Measurements from ENCODE around the gene RNF220.
"Not testable (repeated sequence)": the region's sequence is repeated elsewhere in the genome, so short reads cannot be mapped to it uniquely, and the experiment has no call there.

RNF220 gene

DNA sequence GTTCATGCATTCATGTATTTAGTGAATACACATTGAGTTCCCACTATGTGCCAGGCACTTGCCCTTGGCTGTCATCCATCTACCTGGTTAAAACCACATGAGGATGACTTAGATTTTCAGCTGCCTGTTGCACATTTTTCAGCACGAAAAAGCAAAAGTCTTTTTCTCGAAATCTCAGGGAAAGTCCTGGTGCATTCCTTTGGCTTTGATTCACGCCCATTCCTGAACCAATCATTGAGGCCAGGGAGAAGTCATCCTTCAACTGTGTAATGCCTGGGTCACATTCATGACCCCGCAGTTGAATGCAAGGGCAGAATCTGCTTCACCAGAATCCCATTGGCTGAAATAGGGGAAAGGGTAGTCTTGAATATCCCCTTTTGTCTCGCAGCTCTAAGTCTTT lies 84.4 kb downstream of the RNF220 start:
- DNase-seq (ENCODE audit: low read depth, low spot score) = no peak

DNA sequence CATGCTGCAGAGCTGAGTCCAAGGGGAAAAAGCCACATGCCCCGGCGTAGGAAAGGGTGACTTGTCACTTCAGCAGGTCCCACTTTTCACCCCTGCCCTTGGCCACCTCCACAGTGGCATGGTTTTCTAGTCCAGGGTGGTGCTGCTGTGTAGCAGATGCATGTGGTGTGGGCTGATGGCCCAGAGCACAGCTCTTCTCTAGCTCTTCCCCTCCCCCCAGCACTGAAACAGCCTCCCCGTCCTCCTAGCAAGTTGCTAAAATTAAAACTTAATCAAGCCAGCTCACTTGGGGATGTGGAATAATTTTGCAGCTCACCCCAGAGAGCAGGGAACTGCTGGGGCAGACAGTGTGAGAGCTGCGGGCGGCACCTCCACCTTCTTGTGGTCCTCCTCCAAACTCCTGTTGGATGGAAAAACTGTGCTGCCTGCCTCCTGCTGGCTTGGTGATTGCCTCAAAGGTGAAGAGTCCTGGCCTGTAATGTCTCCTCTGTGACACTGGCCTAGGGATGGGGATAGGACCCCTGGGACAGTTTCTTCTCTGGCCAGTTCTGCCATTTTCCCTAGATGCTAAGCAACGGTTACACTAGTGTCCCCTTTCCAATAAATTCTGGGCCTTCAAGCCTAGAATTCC lies 91.6 kb downstream of the RNF220 start:
- no peak for DNase-seq (ENCODE audit: low read depth, low spot score)

DNA sequence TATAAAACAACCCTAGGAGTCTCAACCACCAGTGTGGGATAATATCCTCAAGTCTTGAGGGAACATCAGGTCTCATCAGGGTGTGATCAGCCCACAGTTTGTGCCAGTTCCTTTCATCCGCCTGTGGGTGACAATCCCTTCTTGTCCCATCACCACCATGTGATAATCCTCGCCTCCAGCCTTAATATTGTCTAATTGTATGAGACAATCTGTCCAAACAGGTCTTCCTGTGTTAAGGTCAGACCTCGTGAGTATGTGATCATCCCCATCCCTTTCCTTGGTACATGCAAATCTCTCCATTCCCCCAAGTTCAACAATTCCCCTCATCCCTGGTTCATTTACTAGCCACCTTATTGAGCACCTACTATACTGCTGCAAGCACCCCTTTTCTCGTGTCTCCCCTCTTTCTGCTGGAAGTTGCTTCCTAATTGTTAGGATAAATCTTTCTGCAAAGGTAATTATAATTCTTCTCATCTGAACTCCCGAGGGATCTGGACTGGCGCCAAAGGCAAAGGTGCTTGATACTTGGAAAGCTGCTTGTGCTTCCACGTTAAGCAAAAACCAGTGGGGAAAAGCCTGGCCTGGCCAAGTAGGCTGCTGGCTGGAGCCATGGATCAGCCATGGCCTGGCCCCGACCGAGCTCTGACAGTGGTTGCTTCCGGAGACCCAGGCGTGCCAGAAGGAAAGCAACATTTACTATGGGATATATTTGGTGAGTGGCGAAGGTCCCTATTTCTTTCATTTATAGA lies 92.5 kb downstream of the RNF220 start:
- no peak for DNase-seq (ENCODE audit: low read depth, low spot score)

DNA sequence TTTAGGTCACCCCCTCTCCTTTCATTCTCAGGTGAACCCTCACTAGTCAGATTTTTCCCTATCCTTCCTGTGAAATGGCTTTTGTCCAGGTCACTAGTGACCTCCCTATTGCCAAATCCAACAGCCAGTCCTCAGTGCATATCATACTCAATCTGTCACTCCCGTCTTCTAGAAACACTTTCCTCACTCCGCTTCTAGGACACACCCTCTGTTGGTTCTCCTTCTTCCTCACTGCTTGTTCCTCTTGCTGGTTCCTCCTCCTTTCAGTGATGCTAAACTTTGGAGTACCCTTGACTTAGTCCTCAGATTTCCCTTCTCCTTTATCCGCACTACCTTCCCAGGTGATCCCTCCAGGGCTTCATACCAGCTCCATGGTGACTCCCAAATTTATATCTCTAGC lies 94.3 kb downstream of the RNF220 start:
- DNase-seq (ENCODE audit: low read depth, low spot score) = no peak

DNA sequence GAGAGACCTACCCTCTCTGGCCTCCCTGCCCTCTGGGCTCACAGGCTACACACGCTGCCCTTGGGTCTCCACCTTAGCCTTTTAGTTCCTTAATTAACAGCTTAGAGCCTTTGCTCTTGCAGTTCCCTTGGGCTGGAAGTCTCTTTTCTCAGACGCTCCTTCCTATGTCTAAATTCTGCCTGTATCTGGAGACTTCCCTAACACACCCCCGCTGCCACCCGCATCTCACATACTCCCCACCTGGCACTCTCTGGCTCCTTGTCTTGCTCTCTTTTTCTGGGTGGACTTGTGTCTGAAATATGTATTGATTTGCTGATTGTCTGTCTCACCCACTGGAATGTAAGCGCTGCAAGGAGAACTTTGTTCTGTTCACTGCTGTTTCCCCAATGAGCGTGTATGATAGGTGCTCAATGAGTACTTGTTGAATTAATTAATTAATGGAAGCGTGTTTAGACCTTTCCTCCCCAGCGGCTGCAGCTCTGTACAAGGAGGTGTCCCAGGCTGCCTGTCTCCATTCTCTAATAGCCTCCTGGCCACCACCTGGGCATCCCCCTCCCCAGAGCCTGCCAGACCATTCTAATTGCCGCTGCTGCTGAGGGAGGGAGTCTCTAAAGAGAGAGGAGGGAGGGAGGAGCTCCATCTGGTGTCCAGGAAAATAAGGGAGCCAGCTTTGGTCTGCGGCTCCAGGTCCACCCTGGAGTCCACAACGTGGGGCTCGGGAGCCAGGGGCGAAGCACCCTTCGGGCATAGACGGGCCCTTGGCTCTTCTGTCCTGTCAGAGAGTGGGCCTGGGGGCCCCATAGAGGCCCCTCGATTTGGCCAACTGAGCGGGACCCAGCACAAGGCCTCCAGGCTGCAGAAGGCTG lies 95.4 kb downstream of the RNF220 start:
- DNase-seq (ENCODE audit: low read depth, low spot score) = no peak

DNA sequence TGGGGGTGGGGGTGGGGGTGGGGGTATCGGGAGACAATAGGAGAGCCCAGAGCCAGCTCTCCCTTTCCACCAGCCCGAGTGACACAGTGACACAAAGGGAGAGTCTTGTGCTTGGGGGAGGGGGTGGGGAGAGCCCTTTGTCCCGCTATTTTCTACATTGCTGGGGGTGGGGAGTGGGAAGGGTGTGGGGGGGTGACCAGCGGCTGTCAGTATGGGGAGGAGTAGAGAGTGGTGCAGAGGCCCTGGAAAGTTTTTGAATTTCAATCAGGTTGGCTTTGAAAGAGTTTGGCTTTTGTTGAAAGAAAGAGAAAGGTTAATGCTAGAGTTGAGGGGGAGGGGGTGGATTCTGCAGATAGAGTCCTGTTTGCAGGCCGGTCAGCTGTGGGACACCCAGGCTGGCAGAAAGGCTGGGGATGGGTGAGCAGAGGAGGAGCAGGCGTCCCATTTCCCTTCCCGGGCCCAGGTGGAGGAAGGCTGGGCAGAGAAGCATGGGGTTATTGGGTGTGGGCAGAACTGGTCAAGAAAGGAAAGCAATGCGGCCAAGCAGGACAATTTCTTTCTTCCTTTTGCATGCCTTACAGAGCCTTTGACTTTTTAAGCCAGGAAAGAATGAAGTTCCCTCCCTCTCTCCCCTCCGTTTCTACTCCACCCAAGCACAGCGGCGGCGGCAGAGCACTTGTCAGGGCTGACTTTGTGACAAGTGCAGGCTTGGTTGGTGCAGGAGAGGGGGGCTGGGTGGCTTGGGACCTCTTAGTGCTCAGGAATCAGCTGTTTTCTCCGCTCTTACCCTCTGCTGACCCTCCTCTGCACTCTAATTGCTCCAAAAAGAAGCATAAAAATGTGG lies 96.2 kb downstream of the RNF220 start:
- DNase-seq (ENCODE audit: low read depth, low spot score) = no peak

DNA sequence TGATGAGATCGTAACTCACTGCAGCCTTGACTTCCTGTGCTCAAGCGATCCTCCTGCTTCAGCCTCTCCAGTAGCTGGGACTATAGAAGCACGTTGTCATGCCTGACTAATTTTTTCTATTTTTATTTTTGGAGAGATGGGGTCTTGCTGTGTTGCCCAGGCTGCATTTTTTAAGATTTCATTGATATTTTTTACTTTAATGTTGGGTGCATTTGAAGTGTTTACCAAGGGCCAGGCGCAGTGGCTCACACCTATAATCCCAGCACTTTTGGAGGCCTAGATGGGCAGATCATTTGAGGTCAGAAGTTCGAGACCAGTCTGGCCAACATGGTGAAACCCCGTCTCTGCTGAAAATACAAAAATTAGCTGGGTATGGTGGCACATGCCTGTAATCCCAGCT lies 97.8 kb downstream of the RNF220 start:
- not testable (repeated sequence) for DNase-seq (ENCODE audit: low read depth, low spot score)

DNA sequence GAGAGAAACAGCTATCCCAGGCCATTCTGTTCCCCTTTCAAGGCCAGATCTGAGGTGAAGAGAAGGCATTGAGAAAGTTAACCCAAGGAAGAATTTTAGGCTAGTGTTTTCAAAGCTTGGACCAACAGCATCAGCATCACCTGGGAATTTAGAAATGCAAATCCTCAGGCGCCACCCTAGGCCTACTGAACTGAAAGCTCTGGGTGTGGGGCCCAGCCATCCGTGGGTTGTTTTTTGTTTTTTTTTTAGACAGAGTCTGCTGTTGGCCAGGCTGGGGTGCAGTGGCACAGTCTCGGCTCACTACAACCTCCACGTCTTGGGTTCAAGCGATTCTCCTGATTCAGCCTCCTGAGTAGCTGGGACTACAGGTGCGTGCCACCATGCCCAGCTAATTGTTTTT lies 98.6 kb downstream of the RNF220 start:
- no peak for DNase-seq (ENCODE audit: low read depth, low spot score)

DNA sequence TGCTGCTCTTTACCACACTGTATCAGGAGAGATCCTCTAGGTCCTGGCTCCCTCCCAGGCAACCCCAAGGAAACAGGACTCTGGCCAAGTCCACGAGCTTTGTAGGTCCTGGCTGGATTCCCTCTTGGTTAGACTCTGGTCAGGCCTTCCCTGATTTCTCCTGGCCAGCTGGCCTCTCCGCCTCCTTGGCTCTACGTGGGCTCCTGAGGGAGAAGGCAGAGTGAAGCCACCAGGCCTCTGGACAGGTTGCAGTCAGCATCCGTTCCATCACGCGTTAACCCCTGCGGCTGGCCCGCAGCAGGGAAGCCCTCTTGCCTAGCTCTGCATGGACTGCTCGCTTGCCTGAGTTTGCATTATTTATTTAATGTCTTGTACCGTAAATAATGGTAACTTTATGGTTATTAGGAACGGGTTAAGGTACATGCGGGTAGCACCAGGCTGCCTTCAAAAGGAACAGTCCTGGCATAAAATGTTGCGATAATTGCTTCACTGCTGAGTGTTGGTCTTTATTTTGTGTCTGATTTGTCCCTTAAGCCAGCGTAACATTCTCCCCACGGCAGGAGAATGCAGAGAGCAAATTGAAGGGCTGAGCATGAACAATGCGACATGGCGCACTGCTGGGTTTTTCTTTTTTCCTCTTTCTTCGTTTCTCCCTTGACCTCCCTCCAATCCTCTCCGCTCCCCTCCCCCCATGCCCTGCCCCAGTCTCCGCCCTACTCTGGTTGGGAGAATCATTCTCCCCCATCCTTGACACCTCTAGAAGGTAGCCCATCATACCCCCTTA lies 100.3 kb downstream of the RNF220 start:
- DNase-seq (ENCODE audit: low read depth, low spot score) = no peak

DNA sequence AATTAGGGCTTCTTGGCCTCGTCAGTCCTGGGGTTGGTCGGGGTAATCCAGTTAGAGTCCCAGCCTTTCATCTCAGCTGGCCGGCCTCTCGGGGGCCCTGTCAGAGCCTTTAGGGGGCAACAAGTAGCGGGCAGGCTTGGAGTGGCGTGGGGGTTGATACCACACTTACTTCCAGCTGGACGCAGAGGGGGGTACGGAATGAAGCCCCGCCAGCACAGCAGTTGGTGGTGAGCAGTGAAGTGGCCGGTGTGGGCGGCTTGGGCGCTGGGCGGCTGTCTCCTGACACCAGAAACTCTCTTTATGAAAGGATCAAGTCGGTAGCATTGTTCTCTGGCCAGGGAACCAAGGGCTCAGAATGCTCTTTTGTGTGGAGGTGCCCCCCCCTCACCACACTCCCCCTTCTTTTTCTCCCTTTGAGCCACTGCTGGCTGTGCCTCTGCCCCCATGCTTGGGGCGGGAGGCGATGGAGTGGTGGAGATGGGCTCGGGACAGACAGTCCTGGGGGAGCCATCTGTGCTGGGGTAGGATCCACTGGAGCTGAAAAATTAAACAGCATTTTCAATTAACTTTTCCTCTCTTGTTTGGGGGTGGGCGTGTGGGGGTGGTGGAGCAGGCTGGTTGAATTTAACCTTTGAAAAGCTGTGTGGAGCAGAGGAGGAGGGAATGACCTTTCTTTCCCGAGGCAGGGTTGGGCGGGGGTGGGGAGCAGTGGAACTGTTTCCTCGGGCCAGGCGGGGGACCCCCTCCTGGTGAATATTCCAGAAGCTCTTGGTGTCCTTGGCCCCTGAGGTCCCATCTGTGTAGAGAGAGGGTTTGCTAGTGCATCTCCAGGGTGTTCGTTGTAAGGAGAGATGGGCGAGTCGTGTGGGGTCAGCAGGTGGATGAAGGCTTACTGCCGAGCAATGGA lies 102.7 kb downstream of the RNF220 start:
- DNase-seq (ENCODE audit: low read depth, low spot score) = no peak

DNA sequence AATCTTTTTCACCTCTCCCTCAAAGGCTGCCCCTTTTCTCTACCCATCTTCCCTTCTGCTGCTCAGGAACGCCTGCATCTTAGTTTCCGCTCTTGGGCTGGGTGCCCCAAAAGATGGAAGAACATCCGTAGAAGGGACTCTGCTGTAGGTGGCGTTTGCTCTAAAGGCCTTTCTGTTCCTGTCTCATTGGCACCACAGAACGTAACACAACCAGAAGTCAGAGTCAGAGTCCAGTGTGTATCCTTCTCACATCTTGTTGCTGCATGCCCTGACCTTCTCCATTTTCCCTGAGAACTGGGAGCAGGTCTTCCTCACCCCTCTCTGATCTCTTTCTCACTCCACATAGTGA lies 103.3 kb downstream of the RNF220 start:
- no peak for DNase-seq (ENCODE audit: low read depth, low spot score)

DNA sequence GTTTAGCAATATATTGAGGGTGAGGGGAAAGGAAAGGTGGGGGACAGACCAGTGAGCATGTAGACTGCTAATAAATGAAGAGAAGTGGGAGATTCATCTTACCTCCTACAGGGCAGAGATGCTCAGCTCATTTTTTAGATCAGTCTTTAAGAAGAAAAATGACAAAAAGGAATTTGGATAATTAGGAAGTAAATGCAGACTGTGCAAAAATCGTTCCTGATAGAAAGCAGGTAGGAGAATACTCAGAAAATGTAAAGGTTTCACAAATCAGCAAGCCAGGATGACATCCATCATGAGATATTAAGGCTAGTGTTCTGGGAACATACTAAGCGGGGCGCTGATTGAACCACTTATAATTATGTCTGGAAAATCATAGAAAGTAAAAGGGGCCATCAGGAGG lies 106.3 kb downstream of the RNF220 start:
- DNase-seq (ENCODE audit: low read depth, low spot score) = no peak

DNA sequence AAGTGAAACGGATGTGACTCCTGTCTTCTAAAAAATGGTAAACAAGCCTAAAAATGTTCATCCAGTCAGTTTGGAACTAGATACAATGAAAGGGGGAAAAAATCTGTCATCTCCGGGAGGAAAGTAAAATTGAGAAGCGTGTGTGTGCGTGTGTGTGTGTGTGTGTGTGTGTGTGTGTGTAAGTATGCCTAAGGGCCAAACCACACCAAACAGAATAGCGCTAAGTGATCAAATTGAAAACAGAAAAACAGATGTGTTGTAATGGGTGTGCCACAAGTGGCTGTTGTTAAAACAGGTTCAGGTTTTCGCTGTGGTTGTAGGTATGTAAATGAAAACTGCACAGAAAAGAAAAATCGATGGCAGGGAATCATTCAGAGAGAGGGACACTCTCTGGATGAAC lies 106.7 kb downstream of the RNF220 start:
- DNase-seq (ENCODE audit: low read depth, low spot score) = no peak

DNA sequence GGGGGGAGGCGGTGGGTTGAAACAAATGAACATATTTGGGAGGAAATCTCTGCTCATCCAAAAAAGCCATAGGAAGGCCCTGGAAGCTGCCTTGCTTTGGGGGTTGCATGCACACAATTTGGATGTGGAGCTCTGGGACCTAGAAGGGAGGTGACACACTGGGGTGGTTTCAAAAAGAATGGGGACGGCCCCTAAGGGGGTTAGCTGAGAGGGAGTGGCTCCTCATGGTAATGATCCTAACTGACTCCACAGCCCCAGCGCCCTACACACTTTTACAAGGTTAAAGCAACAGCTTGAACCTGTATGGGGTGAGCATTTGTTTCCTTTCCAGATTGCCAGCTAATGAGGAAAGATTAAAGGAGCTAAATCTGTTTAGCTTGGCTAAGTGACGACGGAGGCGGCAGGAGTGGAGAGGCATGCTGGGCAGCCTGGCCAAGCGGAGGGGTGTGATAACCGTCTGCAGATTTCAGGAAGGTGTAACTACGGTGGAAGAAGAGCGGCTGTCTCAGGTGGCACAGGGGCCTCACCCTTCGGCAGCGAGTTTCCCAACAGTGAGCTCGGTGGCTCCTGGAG lies 107.3 kb downstream of the RNF220 start:
- no peak for DNase-seq (ENCODE audit: low read depth, low spot score)

DNA sequence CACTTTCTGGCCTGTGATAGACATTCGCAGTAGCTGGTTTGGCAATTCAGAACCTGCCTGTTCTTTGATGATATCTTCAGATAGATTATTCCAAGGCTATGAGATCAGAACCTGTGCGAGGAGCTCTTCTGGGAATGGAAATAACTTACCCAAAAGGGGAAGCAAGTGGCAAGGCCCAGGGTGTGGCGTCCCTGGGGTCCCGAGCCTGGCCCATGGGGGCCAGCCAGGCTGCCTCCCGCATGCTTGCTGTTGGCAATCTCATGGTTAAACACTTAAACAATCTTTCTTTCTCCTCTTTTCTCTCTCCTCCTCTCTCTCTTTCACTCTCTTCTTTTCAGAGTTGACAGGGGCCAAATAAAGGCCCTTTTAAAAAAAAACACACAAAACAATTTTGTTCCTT lies 108.1 kb downstream of the RNF220 start:
- no peak for DNase-seq (ENCODE audit: low read depth, low spot score)

DNA sequence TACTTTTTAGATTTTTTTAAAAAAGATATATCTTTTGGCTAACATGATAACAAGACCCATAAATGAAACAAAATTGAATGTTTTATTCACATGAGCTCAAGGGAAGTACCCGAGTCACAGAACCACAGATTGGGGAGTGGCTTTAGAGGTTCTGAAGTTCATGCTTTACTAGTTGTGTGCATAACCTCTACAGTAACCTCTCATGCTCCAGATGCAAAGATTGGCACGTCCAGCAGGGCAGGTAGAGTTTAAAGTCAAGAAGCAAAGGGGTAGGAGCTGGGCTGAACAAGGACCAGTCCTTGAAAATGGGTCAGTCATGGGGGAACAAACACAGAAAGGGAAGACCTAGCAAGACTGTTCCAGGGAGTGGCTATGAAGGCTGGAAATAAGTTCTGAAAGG lies 109.6 kb downstream of the RNF220 start:
- DNase-seq (ENCODE audit: low read depth, low spot score) = no peak

DNA sequence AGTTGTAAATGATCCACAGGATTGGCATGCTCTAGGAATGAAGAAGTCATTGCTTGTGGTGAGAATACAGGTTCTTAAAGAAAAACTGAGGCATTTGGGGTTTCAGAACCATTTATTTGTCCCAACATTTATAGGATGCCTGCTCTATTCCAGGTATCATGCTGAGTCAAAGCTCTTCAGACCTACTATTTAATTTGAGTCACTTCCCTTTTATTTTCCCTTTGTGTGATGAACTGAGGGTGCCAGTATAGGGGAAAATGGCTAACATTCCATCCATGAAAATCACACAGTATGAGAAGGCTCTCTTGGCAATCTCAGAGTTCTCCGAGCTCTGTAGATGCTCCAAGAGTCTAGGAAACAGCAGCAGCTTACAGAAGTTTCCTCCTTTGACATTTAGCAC lies 110.4 kb downstream of the RNF220 start:
- DNase-seq (ENCODE audit: low read depth, low spot score) = no peak

DNA sequence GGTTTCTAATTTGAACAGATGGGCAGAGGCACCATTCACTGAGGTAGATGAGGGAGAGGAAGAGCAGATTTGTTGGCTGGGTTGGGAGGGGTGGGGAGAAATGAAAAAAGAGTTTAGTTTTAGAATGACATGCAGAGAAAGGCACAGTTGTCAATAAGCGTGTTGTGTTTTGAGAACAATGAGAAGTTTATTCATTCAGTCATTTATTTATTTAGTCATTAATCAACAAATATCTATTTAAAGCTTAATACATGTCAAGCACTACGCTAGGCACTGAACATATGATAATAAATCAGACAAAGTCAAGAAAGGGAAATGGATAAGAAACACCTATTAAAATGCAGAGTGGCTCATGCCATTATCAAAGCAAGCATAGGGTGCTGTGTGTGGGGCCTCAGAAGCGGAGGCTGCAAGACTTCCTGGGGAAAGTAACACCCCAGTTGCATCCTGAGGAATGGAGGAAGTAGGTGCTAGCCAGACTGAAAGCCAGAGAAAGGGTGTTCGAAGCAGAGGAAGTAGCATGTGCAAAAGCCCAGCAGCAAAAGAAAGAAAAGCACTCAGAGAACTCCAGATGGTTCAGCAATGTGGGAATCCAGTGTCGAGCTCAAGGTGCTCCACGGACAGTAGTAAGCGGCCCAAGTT lies 114.1 kb downstream of the RNF220 start:
- no peak for DNase-seq (ENCODE audit: low read depth, low spot score)

Measured in brain pericyte (primary cell).